C4-2B (cell line): Measurements from ENCODE around the gene STRIP2.
A peak's percentile ranks its signal among the peaks of the same experiment; 100 is the strongest.

Experiments used
- H3K27ac ChIP-seq: fragments of 450-650 bp; 2 replicates; pipeline ENCODE4 v1.5.1; 2017
- ZFX ChIP-seq: fragments of 450-650 bp; IDR thresholded peaks from 2 replicates; pipeline ENCODE4 v1.6.1; 2017
- TF ChIP-seq, protein P1 (sequence below): fragments of 450-650 bp; conservative IDR thresholded peaks from 2 replicates; pipeline ENCODE4 v1.5.1; 2017; ENCODE audit warnings: mild to moderate bottlenecking

Gene STRIP2

DNA sequence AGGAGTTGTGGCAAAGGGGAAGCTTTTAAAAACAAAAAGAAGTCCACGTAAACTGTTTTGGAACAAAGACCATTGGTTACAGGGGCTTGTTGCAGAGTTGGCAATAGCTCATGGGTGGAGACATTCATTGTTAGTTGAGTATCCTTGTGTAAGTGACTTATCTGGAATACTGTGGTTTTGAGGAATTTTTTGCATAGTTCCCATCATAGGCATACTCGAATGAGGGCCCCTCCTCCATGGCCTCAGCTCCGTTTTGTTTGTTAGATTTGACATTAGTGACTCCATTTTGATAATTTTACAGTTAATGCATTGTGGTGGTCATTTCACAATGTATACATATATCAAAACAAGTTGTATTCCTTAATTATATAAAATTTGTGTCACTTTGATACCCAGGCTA lies 55.3 kb downstream of the STRIP2 start:
- no peak overlapping the region for H3K27ac ChIP-seq
- no peak for TF ChIP-seq ZFX
- TF ChIP-seq, protein P1, sequence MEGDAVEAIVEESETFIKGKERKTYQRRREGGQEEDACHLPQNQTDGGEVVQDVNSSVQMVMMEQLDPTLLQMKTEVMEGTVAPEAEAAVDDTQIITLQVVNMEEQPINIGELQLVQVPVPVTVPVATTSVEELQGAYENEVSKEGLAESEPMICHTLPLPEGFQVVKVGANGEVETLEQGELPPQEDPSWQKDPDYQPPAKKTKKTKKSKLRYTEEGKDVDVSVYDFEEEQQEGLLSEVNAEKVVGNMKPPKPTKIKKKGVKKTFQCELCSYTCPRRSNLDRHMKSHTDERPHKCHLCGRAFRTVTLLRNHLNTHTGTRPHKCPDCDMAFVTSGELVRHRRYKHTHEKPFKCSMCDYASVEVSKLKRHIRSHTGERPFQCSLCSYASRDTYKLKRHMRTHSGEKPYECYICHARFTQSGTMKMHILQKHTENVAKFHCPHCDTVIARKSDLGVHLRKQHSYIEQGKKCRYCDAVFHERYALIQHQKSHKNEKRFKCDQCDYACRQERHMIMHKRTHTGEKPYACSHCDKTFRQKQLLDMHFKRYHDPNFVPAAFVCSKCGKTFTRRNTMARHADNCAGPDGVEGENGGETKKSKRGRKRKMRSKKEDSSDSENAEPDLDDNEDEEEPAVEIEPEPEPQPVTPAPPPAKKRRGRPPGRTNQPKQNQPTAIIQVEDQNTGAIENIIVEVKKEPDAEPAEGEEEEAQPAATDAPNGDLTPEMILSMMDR = no peak

DNA sequence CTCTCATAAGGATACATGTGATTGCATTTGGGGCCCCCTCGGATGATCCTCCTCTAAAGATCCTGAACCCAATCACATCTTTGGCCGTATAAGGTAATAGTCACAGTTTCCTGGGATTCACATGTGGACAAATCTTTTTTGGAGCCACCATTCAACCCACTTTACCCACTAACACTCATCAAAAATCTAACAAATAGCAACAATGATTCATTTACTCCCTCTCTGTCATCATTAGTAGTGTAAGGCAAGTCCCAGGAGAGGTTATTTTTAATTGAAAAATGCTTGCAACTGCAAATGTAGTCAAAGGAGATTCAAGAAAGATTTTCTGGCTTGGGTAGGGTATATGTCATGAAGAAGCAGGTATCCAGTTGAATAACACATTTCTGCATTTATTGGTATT lies 58.2 kb downstream of the STRIP2 start:
- no peak overlapping the region for H3K27ac ChIP-seq
- TF ChIP-seq, protein P1 = no peak
- TF ChIP-seq ZFX = no peak

DNA sequence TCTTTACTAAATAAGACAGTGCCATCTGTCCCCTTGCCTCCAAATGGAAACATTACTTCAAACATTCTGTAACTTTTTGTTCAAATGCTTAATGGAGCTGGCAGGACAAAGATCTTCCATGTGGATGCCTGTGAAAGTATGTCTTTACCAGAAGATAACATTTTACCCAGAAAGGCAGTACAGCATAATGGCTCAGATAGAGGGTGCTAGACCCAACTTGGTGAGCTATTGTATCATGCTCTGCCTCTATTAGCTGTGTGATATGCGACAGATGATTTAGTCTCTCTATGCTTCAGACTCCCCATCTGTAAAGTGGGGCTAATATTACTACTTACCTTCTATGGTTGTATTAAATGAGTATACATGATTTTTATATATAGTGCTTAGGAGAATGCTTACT lies 59.3 kb downstream of the STRIP2 start:
- TF ChIP-seq, protein P1 = peak; percentile 18
- TF ChIP-seq ZFX = no peak
- H3K27ac ChIP-seq = no peak overlapping the region

DNA sequence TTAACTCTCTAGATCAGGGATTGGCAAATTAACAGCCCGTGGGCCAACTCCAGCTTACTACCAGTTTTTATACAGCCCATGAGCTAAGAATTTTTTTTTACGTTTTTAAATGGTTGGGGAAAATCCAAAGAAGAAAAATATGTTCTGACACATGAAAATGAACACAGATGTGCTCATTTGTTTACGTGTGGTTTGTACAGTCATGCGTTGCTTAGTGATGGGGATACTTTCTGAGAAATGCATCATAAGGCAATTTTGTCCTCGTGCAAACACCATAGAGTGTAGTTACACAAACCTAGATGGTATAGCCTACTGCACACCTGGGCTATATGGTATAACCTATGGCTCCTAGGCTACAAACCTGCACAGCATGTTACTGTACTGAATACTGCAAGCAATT lies 59.8 kb downstream of the STRIP2 start:
- no peak for TF ChIP-seq ZFX
- TF ChIP-seq, protein P1 = peak; percentile 0; the same call in 1 of the 2 replicates
- H3K27ac ChIP-seq = no peak overlapping the region

DNA sequence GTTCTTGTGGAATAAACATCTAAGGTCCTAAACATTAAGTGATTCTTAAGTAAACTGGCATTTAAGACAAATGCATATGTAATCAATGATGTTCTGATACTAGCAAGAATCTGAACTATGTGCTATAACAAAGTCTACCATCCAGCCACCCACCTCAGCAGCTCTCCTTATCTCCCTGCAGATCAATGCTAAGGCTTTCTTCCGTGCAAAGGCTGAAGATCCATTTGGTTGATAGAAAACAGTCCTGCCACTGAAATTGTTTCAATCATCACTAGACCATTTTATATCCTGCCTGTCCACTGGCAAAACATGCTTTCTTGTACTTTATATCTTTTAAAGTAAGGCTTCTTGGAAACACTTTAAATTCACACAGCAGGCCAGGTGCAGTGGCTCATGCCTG lies 61.8 kb downstream of the STRIP2 start:
- TF ChIP-seq ZFX = no peak
- TF ChIP-seq, protein P1 = no peak
- H3K27ac ChIP-seq = no peak overlapping the region

DNA sequence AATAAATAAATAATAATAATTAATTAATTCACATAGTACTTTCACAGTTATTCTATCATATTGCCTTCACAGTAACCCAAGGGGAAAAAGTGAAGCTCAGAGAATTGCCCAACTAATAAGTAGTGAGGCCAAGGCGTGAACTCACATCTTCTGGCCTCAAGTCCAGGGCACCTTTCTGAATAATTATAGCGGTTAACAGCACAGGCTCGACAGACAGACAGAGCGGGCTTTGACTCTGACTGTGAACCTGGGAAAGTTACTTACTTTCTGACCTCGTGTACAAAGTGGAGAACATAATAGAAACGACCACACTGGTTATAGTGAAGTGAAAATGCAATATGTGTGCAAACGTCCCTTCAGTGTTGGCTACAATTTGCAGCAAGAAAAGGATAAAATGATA lies 62.4 kb downstream of the STRIP2 start:
- TF ChIP-seq, protein P1 = no peak
- no peak for TF ChIP-seq ZFX
- no peak overlapping the region for H3K27ac ChIP-seq

DNA sequence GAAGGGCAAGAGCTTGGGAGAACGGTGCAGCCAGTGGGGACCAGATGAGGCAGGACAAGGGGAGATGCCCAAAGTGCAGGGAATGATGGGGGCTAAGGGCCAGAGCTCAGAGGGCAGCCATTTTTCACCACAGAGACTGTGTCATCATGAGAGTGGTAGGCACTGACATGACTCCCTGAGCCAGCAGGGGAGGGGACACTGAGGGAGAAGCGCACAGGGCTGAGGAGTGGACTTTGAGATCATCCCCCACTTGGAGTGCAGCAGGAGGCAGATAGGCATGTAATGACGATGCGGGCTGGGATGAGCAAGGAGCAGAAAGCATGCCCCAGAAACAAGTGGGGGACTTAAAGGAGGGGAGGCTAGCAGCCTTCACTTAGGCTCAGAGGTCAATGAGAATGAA lies 62.9 kb downstream of the STRIP2 start:
- no peak overlapping the region for H3K27ac ChIP-seq
- TF ChIP-seq, protein P1 = no peak
- no peak for TF ChIP-seq ZFX
